ENCODE measurements around the gene SPAG7.
A peak's percentile ranks its signal among the peaks of the same experiment; 100 is the strongest.

The SPAG7 gene

GRCh38 chr17:4986951-4987766 lies 19.5 kb upstream of the SPAG7 start, which contains the start of gene CAMTA2 (continued):
- TF ChIP-seq INSM2 (tag by site-specific recombination; IDR thresholded peaks at IDR 0.05) = peak; percentile 65; the same call in 1 of the 2 replicates
- TF ChIP-seq ZNF629 (tag by site-specific recombination; IDR thresholded peaks at IDR 0.05) = peak; percentile 96
- peak; percentile 96 for TF ChIP-seq ZBTB26 (tag by site-specific recombination; optimal IDR thresholded peaks at IDR 0.05)
- TF ChIP-seq SP2 (tag by site-specific recombination; IDR thresholded peaks at IDR 0.05) = peak; percentile 48
- 0 out of 2 replicates have a peak, but pooled peaks have one; percentile 56 for TF ChIP-seq ZNF239 (tag by site-specific recombination; IDR thresholded peaks at IDR 0.05)
- TF ChIP-seq AEBP2 (tag by site-specific recombination; IDR thresholded peaks at IDR 0.05; ENCODE audit: borderline replicate concordance) = no peak
- TF ChIP-seq ZFP37 (tag by site-specific recombination; IDR thresholded peaks at IDR 0.05) = peak; percentile 57; the same call in 1 of the 2 replicates
- 0 out of 2 replicates have a peak, but pooled peaks have one; percentile 43 for TF ChIP-seq GLI4 (tag by site-specific recombination; IDR thresholded peaks at IDR 0.05)
- peak; percentile 80 for TF ChIP-seq EGR2 (tag by site-specific recombination; IDR thresholded peaks at IDR 0.05; ENCODE audit: low read depth)
- no peak for TF ChIP-seq ZNF18 (tag by site-specific recombination; IDR thresholded peaks at IDR 0.05)
- TF ChIP-seq ZNF513 (tag by site-specific recombination; IDR thresholded peaks at IDR 0.05) = no peak
- TF ChIP-seq ZNF138 (tag by site-specific recombination; IDR thresholded peaks at IDR 0.05; ENCODE audit: borderline replicate concordance) = no peak
- TF ChIP-seq ZBTB1 (tag by site-specific recombination; IDR thresholded peaks at IDR 0.05) = peak; percentile 82; the same call in 1 of the 2 replicates
- TF ChIP-seq ZNF366 (tag by site-specific recombination; conservative IDR thresholded peaks at IDR 0.05) = no peak
- TF ChIP-seq ZNF398 (tag by site-specific recombination; IDR thresholded peaks at IDR 0.05) = peak; percentile 90
- no peak for TF ChIP-seq TCF7L2 (IDR thresholded peaks at IDR 0.05; ENCODE audit: borderline replicate concordance, low read depth, low read length)
- TF ChIP-seq ZNF221 (tag by site-specific recombination; IDR thresholded peaks at IDR 0.05; ENCODE audit: borderline replicate concordance) = 0 out of 2 replicates have a peak, but pooled peaks have one; percentile 57
- no peak for TF ChIP-seq ZNF211 (tag by site-specific recombination; IDR thresholded peaks at IDR 0.05; ENCODE audit: low read depth)
- peak; percentile 17; the same call in 1 of the 2 replicates for TF ChIP-seq ZNF146 (tag by site-specific recombination; IDR thresholded peaks at IDR 0.05)
- peak; percentile 66; the same call in 1 of the 2 replicates for TF ChIP-seq BCL11B (tag by site-specific recombination; IDR thresholded peaks at IDR 0.05; ENCODE audit: low read depth)
- no peak for TF ChIP-seq ZNF175 (tag by site-specific recombination; IDR thresholded peaks at IDR 0.05)
- no peak for TF ChIP-seq GFI1B (tag by site-specific recombination; IDR thresholded peaks at IDR 0.05)
- TF ChIP-seq ZBTB8A (tag by site-specific recombination; IDR thresholded peaks at IDR 0.05) = peak; percentile 89
- TF ChIP-seq ZNF704 (tag by site-specific recombination; IDR thresholded peaks at IDR 0.05) = no peak
- TF ChIP-seq ZNF354C (tag by site-specific recombination; IDR thresholded peaks at IDR 0.05; ENCODE audit: borderline replicate concordance, low read depth) = no peak
- no peak for TF ChIP-seq ZNF112 (tag by site-specific recombination; IDR thresholded peaks at IDR 0.05)
- TF ChIP-seq ZNF114 (tag by site-specific recombination; IDR thresholded peaks at IDR 0.05) = no peak
- TF ChIP-seq ZNF610 (tag by site-specific recombination; IDR thresholded peaks at IDR 0.05; ENCODE audit: borderline replicate concordance) = peak; percentile 77; the same call in 1 of the 2 replicates
